ENCODE results near the gene ARRDC1.
"Not testable (repeated sequence)": the region's sequence is repeated elsewhere in the genome, so short reads cannot be mapped to it uniquely, and the experiment has no call there.

Gene ARRDC1

DNA sequence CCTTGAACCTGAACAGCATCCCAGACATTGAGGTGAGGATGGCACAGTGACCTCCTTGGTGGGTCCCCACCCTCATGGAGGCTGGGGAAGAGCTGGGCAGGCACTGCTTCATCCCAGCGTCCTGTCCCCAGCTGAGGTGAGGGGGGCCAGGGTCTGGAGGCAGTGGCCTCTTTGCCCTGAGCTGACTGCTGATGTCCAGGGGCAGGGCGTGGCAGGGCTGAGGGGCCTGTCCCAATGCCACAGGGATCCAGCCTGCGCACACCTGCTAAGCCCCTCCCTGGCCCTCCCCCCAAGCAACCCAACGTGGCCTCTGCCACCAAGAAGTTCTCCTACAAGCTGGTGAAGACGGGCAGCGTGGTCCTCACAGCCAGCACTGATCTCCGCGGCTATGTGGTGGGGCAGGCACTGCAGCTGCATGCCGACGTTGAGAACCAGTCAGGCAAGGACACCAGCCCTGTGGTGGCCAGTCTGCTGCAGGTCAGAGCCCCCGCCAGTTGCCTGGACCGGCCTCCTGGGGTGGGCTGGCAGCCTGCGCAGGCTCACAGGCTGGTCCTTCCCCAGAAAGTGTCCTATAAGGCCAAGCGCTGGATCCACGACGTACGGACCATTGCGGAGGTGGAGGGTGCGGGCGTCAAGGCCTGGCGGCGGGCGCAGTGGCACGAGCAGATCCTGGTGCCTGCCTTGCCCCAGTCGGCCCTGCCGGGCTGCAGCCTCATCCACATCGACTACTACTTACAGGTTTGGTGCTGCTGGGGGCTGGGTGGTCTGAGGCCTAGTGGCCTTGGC is 8.4 kb downstream of the ARRDC1 start:
- FAIRE-seq, result no peak

GRCh38 chr9:137614631-137615386 is 9.3 kb downstream of the ARRDC1 start:
- FAIRE-seq, result no peak

- FAIRE-seq, result no peak
These were observed 9.9 kb downstream of the ARRDC1 start for GRCh38 chr9:137615387-137615871.

DNA sequence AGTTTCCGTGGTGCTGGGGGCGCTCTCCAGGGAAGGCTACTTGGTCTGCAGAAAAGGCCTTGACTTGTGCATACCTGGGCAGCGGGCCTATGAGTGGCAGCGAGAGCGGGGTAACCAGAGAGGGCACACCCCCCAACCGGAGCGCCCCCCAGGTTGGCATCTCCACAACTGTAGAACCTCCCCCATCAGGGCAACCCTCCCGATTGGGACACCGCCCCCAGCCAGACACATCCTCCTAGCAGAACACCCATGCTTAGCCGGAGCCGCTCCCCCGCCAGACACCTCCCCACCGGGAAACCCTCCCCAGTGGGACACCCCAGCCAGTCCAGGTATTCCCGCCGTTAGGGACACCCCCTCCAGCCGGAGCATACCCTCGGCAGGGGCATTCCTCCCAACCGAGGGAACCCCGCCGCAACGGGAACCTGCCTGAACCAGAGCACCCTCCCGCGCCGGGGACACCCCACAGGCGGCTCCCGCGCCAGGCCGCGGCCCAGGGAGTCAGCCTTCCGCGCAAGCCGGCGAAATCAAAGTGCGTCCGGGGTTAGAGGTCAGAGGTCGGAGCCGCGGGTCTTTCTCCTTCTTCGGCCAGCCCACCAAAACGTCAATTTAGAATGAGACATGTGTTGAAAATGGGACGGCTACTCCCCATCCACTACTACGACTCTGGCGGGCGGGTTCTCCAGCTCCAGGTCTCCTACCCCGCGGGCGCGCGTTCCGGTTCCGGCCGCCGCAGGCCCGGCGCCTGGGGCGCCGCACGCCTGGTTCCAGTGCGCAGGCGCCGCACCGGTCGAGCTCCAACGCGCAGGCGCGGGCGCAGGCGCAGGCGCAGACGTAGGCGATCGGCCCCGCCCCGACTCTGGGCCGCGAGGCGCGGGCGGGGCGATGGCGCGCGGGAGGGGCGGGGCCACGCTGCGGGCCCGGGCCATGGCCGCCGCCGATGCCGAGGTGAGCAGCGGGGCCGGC is 12.9 kb downstream of the ARRDC1 start, which contains the start of gene EHMT1:
TSS of gene EHMT1 (plus strand) at position 901 of the 963 bp plus-strand sequence. CDS start at position 925, 24 bp downstream.
- FAIRE-seq, result no peak

DNA sequence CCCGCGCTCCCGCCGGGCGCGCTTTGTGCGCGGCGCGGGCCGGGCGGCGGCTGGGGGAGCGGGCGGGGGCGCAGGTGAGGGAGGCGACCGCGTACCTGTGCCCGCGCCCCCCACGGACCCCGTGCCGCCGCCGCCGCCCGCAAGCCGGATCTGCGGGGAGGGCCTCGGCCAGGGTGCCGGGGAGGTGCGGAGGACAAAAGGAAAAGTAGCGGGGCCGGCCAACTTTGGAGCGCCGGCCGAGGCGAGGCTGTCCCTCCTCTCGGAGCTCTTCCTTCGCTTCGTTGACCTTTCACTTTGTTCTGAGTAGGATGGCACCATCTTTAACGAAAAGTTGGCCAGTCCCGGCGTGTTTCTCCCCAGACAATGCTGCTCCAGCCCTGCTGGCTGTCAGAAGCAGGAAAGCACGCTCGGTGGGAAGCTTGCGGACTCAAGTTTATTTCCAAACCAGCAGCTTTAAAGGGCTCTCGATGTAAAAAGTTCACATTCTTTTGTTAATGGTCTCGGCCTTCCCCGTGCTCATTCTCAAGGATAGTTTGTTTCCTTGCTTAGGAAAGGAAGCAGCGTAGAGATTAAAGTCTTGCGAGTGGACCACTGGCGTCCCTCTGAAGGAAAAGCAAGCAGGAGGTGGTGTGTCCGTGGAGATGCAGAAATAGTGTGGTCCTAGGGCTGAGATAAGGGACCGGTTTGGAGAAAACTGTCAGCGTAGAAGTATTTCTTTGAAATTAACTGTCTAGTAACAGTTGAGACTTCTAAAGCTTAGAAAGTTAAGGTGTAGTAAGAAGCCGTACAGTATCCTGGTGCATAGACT is 14.0 kb downstream of the ARRDC1 start:
- no peak for FAIRE-seq

GRCh38 chr9:137620048-137620405 is 14.5 kb downstream of the ARRDC1 start:
- FAIRE-seq, result no peak

DNA sequence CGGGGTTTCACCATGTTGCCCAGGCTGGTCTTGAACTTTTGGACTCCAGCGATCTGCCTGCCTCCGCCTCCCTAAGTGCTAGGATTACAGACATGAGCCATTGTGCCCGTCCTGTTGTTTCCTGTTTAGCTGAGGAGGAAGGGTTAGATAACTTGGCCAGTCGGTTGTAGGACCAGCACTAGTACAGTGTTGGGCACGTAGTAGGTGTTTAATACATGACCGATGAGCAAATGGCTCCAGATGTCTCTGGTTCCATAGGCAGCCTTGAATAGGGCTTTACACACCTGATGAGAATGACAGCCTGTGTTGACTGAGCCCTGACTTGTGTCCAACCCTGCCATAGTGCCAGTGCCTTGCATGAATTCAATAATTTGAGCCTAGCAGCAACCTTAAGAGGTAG is 15.1 kb downstream of the ARRDC1 start:
- FAIRE-seq, result no peak

DNA sequence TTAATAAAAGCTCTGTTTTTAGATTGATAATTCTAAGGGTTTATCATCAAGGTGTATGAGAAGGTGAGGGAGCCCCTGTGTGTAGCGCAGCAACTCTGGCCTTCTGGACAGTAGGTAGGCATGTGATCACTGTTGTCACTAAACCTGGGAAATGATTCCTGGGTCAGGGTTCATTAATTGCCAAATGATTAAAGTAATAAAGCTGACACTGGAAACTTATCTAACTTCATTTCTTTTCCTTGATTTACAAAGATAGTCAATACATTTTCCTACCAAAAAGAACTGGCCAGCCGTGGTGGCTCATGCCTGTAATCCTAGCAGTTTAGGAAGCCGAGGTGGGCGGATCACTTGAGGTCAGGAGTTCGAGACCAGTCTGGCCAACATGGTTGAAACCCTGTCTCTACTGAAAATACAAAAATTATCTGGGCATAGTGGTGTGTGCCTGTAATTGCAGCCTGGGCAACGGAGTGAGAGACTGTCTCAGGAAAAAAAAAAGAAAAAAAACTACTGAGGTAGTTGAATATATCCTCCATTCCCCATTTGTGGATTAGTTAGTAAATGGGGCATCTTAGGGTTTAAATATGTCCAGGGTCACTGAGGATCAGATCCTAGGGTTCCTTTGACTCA is 15.8 kb downstream of the ARRDC1 start:
- no peak for FAIRE-seq

- FAIRE-seq, result not testable (repeated sequence)
These were observed 16.7 kb downstream of the ARRDC1 start for GRCh38 chr9:137622211-137622610.

GRCh38 chr9:137626464-137626863 is 21.0 kb downstream of the ARRDC1 start:
- no peak for FAIRE-seq

- not testable (repeated sequence) for FAIRE-seq
These were observed 21.9 kb downstream of the ARRDC1 start for GRCh38 chr9:137627406-137627805.

- no peak for FAIRE-seq
These were observed 24.6 kb downstream of the ARRDC1 start for GRCh38 chr9:137630126-137630525.

GRCh38 chr9:137630679-137631078 is 25.2 kb downstream of the ARRDC1 start:
- FAIRE-seq, result no peak

GRCh38 chr9:137631345-137632229 is 26.1 kb downstream of the ARRDC1 start:
- no peak for FAIRE-seq

DNA sequence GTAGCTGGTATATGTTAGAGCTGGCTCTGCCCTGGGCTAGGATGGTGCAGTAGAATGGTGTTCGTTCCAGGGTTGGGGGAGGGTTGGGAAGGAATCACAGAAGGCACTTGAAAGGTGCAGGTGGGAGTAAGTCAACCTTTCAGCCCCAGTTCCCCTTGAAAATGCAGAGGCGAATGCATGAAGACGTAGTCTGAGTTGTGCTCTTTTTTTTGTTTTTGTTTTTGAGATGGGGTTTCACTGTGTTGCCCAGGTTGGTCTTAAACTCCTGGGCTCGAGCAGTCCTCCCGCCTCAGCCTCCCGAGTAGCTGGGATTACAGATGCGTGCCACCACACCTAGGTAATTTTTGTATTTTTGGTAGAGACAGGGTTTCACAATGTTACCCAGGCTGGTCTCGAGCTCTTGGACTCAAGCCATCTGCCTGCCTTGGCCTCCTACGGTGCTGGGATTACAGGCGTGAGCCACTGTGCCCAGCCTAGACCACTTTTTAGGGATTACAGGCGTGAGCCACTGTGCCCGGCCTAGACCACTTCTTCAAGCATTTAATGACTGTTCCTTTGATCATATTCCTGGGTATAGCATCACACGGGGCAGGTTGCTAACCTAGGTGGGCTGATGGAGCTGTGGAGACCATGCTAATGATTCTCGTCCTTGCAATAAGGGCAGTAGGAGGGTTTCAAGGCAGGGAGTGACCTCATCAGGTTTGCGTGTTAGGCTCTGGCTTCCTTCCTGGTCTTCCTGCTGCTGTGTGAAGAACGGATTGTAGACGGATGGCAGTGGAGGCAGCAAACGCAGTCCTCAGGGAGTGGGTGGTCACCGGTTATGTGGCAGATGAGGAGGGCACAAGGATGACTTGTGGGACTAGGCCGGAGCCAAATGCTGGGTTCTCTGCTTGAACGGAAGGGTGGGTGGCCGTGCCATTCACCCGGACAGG is 27.0 kb downstream of the ARRDC1 start:
- no peak for FAIRE-seq

GRCh38 chr9:137634016-137634415 is 28.5 kb downstream of the ARRDC1 start:
- no peak for FAIRE-seq

- no peak for FAIRE-seq
These were observed 33.2 kb downstream of the ARRDC1 start for GRCh38 chr9:137638680-137639079.

DNA sequence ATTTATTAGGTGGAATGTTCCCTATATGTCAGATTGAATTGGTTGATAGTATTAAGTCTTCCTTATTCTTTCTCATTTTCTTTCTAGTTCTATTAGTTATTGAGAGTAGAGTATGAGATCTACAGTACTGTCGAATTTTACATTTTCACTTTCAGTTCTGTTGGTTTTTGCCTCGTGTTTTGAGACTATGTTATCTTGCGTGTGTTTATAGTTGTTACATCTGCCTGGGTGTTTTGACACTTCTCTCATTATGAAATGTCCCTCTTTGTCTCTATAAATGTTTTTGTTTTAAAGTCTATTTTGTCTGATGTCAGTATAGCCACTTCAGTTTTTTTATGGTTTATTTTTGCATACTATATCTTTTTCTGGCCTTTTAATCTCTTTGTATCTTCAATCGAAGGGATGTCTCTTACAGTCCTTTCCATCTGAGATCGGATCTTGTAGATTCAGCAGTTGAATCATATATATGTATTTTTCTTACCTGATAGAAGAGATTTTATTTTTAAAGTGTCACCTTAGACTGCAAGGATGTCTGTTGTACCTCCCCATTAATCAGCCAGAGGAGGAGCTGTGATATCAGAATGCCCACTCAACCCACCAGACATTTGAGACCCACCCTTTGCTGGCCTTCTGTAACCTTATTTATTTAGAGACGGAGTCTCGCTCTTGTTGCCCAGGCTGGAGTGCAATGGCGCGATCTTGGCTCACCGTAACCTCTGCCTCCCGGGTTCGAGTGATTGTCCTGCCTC is 34.0 kb downstream of the ARRDC1 start:
- no peak for FAIRE-seq
